Embryonic facial prominence (tissue), 1 donor: Measurements from ENCODE around the gene SPATA31D1.
"Not testable (repeated sequence)": the region's sequence is repeated elsewhere in the genome, so short reads cannot be mapped to it uniquely, and the experiment has no call there.

ENCODE experiments used
- DNase-seq: peaks from one replicate; pipeline ENCODE4 v3.0.0-alpha.2; 2016; ENCODE audit errors: extremely low spot score

SPATA31D1 gene

DNA sequence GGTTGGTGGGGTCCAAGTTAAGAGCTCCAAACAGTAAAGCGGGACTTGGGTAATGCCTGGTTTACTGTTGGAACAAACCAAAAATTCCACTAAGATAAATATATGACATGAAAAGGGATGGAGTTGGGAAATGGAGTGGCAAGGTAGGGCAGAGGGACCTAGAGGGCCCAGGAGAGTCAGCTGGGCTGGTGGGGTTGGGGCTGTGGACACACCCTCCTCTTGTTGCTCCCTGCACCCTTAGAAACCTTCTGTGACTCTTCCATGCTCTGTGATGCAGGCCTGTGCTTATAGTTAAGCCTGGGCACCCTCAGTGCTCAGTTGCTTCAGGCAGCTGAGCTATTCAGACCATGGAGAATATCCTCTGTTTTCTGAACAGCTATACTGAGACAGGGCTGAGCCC lies at the start of gene SPATA31D1:
Gene SPATA31D1, plus strand, starts transcription at position 301 of the 400 bp plus-strand sequence. Its CDS starts 47 bp downstream, at position 348.
- DNase-seq: not testable (repeated sequence)

DNA sequence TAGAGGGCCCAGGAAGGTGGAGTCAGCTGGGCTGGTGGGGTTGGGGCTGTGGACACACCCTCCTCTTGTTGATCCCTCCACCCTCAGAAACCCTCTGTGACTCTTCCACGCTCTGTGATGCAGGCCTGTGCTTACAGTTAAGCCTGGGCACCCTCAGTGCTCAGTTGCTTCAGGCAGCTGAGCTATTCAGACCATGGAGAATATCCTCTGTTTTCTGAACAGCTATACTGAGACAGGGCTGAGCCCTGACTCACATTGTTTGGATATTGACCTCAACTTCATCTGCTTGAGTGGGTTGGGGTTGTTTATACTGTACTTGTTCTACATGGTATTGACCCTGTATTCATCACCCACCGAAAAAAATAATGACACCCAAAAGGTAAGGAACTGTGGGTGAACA lies 45.2 kb upstream of the SPATA31D1 start, which contains the start of gene SPATA31D3:
Gene SPATA31D3, plus strand, starts transcription at position 108 of the 400 bp plus-strand sequence. Its CDS starts 86 bp downstream, at position 194.
- DNase-seq: not testable (repeated sequence)

DNA sequence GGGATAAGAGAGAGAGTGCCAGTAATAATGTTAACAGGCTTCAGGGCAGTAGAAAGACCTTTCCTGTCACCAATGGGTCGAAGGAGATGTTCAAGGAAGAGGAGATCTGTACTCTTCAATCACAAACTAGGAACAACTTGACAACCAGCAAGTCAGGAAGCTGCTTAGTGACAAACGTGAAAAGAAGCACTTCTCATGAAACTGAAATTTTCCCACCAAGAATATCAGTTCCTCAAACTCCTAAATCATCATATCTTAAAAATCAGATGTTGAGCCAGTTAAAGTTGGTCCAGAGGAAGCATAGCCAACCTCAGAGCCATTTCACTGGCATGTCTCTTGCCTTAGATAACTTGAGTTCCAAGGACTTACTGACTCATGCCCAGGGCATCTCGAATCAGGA lies 39.9 kb upstream of the SPATA31D1 start:
- not testable (repeated sequence) for DNase-seq

DNA sequence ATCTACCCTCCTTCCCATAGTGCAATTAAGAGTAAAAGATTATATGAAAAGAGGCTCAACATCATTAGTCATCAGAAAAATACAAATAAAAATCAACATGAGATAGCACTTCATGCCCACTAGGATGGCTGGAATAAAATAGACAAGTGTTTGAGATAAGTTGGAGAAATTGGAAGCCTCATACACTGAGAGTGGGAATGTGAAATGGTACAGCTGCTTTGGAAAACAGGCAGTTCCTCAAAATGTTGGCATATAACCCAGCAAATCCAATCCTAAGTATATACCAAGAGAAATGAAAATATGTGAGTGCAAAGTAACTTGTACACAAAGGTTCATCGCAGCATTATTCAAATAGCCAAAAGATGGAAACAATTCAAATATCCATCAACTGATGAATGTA lies 35.5 kb upstream of the SPATA31D1 start:
- no peak for DNase-seq

DNA sequence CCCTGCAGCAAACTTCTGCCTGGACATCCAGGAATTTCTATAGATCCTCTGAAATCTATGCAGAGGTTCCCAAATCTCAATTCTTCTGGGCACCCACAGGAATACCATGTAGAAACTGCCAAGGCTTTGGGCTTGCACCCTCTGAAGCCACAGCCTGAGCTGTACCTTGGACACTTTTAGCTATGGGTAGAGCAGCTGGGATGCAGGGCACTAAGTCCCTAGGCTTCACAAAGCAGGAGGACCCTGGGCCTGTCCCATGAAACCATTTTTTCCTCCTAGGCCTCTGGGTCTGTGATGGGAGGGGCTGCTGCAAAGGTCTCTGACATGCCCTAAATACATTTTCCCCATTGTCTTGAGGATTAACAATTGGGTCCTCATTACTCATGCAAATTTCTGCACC lies 32.9 kb upstream of the SPATA31D1 start:
- no peak for DNase-seq

DNA sequence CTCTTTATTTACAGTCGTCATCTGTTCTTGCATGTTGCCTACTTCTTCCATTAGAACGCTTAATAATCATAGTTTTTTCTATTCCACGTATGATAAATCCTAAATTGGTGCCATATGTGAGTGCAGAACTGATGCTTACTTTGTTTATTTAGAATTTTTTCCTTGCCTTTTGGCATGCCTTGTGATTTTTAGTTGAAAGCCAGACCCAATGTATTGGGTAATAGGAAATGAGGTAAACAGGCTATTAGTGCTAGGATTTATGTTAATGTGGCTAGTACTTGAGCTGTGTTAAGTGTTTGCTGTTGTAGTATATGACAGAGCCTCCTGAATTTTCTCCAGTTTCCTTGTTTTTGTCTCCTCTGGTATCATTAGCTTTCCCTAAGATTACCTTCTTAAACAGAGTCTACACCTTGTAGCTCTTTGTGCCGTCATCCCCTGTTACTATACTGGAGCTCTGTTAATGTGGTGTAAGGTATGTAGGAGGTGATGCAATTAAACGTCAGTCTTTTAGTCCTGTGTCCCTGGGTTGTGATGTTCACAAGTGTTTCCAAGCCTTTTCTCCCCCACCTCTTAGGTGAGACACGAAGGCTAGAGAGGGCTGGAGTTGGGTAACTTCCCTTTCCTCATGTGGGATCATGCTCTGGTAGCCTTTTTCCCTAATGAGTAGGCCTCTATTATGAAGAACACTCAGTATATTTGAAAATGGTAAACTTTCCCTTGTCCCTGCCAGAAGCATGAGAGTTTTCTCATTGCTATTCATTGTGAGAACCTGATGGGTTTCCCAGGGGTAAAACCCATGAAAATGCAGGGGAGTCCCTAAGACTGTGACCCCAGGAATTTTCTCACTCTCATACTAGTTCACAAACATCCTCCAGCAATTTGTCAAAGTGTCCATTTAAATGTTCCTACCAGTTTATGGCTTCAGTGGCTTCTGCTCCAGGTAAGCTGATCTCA lies 24.1 kb upstream of the SPATA31D1 start:
- DNase-seq: no peak

DNA sequence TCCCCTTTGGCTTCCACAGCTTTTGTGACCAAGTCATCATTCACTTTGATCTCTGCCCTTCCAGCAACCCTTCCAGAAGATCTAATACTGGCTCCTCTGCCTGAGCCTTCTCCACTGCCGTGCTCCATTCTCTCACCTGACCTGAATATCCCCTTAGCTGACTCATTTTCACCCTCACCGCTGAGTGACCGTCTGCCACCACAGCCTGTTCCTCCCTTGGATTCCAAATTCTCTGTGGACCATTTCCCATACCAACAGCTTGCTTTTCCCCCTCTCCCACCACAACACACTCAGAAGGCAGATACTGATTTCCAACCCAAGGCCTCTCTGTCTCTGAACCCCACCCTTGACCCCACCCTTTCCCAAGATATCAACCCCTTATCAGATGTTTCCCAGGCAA lies 20.5 kb upstream of the SPATA31D1 start:
- DNase-seq: no peak

DNA sequence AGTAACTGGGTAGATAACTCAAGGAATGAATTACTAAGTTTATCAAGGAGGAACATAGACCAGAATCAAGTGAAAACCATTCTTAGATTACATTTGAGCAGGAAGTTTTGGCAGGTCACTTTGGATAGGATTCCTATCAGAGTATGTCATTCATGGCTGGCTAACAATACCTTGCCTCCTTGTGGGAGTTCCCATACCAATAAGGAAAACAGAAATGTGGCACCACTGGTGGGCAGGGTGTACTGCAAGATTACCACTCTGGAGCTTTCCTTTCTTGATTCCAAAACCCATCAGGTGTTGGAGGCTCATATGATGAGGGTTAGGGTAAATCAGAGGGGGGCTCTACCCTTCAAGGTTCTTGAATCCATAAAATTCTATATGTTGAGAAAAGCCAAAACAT lies 18.6 kb upstream of the SPATA31D1 start:
- no peak for DNase-seq

DNA sequence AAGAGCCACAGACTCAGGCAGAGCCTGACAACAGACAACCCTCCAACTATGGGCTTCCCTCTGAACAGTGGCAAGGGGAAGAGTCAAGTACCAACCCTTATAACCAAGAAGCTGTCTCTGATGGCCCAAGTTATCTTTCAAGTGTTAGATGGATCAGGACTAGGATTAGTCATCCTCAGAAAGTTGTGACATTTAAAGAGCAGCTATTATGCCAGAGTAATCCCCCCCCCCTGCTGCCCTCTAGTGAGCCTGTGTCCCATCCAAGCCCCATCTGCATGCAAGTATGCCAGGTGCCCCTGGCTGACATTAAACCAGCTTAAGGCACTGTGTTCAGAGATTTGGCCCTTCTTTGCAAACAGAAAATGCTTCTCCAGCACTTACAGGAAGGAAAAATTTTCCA lies 16.8 kb upstream of the SPATA31D1 start:
- DNase-seq: no peak

DNA sequence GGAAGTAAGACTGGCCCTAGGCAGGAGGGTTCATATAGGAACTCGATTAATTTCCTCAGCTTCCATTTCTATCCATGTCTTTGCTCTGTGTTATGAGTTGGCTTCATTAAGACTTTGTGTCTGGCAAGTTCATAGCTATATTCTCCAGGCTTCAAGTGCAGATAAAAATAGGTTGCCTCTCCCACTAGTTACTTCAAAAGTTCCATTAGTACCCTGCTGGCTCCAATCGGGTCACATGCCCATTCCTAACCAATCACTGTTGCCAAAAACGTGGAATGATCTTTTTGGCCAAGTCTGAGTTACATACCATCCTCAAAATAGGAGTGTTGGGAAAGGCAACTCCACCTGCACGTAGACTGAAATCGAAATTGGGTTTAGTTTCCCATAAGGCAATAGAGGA lies 13.8 kb upstream of the SPATA31D1 start:
- DNase-seq: no peak

DNA sequence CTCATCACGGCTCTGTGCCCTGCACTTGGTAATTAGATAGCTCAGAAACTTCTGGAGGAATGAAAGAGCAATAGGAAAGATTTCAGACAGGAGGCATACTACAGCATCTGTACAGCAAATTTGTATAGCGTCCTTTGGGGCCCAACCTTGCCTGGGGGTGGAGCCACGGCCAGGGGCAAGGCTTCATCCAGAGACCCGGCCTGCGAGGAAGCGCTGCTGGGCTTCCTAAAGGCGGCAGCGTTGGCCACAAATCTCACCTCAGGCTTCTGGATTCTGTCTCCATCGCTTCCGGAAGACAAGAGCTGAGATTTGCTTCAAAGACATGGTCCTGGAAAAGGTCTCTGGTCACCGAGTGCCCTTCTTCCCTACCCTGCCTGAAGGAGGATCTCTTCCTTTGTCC lies 12.2 kb upstream of the SPATA31D1 start:
- DNase-seq: no peak

DNA sequence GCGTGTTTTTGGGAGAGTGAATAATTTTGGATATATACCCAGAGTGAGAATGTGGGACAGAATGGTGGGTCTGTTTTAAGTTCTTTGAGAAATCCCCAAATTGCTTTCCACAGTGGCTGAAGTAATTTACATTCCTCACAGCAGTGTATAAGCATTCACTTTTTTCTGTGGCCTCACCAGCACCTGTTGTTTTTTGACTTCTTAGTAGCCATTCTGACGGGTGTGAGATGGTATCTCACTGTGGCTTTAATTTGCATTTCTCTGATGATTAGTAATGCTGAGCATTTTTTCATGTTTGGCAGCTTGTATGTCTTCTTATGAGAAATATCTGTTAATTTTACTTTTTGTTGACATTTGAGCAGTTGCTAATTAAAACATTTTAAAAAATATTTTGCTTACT lies 9.4 kb upstream of the SPATA31D1 start:
- no peak for DNase-seq

DNA sequence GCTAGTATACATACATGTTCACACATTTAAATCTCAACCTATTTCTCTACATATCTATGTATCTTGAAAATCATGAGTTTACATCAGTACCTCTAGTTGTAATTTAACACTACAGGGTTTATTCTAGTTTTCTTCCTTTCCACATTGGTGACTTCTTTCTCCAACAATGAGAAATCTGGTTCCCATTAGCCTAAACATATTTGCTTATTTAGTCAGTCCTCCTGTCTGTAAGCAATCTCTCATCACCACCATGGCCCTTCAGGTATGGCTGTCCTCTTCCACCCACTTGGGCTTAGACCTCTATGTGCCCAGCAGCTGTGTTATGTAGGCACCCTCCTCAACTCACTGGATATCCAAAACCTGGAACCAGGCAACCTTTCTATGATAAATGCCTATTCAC lies 8.0 kb upstream of the SPATA31D1 start:
- no peak for DNase-seq

DNA sequence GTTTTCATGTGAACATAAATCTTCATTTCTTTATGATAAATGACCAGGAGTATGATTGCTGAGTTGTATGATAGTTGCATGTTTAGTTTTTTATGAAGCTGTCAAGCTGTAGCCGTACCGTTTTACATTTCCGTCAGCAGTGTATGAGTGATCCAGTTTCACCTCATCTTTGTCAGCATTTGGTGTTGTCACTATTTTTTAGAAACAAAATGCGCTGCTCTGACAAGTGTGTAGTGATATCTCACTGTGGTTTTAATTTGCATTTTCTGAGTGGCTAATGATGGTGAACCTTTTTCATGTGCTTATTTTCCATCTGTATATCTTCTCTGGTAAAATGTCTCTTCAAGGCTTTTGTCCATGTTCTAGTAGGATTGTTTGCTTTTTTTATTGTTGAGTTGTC lies 6.7 kb upstream of the SPATA31D1 start:
- no peak for DNase-seq

DNA sequence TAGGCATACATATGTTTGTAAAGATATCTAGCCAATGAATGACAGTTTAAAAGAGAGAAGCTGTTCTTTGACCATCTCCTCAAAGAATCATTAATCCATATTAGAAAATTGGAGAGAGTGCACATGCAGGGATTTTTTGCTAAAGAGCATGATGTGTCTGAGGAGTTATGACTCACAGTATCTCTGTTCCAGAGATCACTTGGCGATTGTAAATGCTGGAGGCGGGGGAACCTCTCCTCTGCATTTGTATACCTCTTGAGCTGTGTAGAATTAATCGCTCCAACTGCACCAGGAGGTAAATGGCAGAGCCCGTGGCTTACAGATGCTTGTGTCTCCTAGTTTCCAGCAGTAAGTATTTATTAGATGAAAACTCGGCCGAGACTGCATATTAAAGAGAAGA lies 3.6 kb upstream of the SPATA31D1 start:
- DNase-seq: no peak

DNA sequence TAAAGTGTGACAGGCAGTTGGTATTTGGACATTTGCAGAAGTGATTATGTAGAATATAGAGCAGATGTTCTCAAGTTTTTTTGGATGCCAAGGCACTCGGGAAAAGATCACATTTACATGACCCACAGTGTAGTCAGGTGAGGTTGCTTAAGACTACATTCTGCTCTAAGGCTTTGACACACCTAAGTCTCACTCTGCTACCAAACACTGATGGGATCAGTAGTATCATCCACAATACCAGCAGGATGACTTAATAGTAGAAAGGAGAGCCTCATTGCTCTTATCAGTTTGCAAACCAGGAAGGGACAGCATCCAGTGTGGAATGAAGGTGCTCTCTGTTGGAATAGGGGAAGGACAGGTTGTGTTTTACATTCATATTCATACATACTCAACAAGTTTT lies 2.5 kb upstream of the SPATA31D1 start:
- DNase-seq: no peak

DNA sequence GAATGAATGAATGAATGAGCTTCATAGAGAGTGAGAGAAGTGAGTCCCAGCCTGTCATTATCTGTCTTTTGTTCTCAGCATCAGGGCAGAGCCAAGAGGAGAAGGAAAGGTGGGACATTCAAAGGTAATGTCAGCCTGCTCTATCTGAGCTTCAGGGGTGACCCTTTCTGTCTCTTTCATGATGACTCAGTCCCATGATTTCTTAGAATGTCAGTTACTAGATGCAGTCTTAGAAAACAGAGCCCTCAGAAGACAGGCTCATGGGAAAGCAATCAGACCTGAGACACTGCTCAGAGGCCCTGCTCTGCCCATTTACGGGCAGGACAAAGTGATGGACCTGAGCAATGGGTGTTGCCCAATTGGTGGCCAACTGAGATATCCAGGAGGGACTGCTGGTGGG lies 1.1 kb downstream of the SPATA31D1 start:
- no peak for DNase-seq

DNA sequence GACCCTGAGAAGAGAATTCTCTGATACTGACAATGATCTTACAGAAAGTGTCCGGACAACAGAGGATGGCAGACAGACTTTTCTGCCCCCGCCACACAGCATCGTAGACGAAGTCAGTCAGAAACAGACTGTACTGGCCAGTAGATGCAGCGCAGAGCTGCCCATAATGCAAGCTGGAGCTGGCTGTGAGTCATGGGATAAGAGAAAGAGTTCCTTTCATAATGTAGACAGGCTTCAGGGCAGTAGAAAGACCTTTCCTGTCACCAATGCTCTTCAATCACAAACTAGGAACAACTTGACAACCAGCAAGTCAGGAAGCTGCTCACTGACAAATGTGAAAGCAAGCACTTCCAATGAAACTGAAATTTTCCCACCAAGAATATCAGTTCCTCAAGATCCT lies 5.1 kb downstream of the SPATA31D1 start:
- DNase-seq: no peak

DNA sequence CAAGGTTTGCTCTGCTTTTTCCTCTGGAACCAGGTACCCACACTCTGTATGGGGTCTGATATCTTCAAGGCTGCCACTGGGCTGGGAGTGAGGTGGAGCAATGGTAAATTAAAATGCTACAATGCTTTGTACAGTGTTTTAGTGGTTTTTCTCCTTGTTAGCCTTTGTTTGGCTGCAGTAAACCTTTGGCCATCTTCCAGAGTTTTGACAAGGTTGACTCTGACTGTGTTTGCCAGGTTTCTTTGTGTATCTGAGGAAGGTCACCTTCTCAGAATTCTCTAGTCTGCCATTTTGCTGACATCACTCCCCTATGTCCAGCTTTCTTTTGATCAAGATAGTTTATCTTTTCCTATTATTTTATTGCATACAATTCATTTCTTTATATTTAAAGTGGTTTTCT lies 11.2 kb downstream of the SPATA31D1 start:
- no peak for DNase-seq

DNA sequence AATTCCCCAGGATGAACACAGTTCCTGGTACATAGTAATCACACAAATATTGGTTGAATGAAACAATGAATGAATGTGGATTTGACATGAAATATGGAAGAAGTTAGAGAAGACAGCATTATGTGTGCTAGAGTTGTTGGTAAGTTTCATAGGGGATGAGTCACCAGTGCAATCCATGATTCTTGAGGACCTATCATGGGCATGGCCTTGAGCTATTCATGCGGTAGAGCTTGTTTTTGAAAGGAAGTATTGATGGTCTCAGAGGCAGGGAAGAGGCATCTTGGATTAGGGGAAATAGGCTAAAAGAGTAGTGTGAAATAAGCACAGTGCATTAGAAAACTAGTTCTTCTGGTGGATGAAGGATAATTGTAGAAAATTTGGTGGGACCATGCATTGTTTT lies 22.1 kb downstream of the SPATA31D1 start:
- DNase-seq: no peak

DNA sequence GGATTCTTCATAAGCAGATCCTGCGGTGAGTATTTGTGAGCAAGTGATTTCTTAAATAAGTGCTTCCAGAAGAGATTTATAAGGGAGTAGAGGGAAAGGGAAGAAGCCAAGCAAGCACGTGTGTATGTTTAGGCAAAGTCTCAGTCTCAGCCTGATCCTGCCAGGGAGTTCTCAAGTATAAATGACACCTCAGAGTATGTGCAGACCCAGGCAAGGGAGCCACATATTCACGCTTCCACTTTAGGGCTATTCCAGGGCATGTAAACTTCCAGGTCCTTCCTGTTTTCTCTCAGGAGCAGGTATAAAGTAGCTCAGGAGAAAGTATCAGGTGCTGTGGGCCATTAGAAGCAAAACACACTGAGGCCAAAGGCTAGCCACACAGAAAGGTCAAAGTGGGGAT lies 22.6 kb downstream of the SPATA31D1 start:
- DNase-seq: no peak

DNA sequence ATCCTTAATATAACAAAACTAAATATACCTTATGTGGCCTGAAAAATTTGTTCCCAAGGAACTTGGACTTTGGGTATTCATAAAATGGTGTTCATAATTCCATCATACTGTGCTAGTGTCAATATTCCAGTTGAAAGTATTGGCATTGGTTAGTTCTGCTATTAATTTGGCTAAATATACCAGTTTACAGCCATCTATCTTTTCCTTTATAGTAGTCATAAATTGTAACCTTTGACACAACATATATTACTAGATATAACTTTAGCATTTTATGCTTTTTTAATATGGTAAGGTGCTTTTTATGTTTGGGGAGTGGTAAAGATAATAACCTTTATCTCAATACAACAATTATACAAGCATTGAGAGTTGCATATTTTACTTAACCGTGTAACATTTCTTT lies 23.7 kb downstream of the SPATA31D1 start:
- DNase-seq: no peak

DNA sequence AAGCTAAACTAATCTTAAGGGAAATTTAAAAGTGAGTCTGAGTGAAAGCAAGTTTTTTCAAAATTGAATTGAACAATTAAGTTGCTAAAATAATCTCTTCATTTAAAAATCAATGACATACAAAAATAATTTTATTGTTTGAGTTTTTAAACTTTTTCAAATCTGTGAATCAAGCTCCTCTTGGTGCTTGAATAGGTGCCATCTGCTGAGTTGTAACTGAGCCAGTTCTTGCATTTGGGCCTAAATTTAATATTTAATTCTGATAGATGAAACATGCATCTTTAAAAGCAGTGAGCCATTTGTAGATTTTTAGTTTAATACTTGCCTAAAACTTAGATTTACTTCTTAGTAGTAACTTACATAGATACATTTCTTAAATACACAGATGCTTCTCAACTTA lies 31.8 kb downstream of the SPATA31D1 start:
- no peak for DNase-seq

DNA sequence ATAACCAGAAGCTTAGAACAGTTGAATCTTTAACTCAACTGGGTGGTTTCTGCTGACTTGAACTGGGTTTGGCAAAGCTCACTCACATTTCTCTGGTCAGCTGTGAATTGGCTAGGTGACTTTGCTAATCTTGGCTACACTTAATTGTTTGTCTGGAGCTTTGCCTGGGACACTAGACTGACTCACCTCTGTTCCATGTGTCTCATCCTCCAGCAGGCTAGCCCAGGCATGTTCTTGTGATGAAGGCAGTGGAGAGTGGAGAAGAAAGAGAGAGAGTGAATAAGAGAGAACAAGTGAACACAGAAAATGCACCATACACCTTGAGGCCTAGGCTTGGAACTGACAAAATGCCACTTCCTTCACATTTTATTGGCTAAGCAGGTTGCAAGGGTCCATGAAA lies 32.6 kb downstream of the SPATA31D1 start:
- no peak for DNase-seq
